NB4 (cell line): ENCODE data around the gene SEMA4G.

ENCODE experiments used
- DNase-seq: peaks from one replicate; pipeline ENCODE4 v3.0.0; 2010; ENCODE audit warnings: low read depth
- H3K4me3 ChIP-seq: one replicate; pipeline ENCODE4 v1.5.1; 2011; ENCODE audit warnings: mild to moderate bottlenecking, low read depth, low read length, moderate library complexity
- MAX ChIP-seq: IDR thresholded peaks from 2 replicates; pipeline ENCODE4 v1.6.1; 2011; ENCODE audit warnings: low read depth, low read length
- MYC ChIP-seq: IDR thresholded peaks from 2 replicates; pipeline ENCODE4 v1.6.1; 2011; ENCODE audit warnings: low read depth, low read length
- POLR2A ChIP-seq: IDR thresholded peaks from 2 replicates; pipeline ENCODE4 v1.6.1; 2011; ENCODE audit warnings: mild to moderate bottlenecking; ENCODE audit not compliant: insufficient read length; ENCODE audit errors: extremely low read depth
- TF ChIP-seq, protein P1 (sequence below): IDR thresholded peaks from one replicate; pipeline ENCODE4 v1.5.1; 2012; ENCODE audit warnings: low read depth, low read length

SEMA4G gene

DNA sequence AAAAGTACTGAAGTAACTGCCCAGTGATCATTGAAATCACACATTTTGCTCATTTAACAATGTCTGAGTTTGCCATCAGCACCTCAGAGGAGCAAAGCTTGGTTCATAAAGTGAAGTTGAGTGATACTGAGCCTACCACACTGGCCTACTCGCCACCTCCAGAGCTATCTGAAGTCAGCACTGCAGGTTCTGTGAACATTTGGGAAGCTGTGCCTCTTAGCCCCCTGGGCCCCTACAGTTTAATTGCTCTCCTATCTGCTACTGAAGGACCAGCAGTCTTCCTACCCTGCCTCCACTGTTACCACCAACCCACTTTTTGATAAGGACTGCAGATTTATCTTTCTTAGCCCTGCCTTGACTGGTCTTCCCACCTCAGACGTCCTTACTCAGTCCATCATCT, 2.0 kb upstream of the SEMA4G start:
- TF ChIP-seq MYC, result no peak
- TF ChIP-seq POLR2A, result no peak
- TF ChIP-seq, protein P1, sequence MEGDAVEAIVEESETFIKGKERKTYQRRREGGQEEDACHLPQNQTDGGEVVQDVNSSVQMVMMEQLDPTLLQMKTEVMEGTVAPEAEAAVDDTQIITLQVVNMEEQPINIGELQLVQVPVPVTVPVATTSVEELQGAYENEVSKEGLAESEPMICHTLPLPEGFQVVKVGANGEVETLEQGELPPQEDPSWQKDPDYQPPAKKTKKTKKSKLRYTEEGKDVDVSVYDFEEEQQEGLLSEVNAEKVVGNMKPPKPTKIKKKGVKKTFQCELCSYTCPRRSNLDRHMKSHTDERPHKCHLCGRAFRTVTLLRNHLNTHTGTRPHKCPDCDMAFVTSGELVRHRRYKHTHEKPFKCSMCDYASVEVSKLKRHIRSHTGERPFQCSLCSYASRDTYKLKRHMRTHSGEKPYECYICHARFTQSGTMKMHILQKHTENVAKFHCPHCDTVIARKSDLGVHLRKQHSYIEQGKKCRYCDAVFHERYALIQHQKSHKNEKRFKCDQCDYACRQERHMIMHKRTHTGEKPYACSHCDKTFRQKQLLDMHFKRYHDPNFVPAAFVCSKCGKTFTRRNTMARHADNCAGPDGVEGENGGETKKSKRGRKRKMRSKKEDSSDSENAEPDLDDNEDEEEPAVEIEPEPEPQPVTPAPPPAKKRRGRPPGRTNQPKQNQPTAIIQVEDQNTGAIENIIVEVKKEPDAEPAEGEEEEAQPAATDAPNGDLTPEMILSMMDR, result no peak
- no peak for TF ChIP-seq MAX
- no peak for DNase-seq
- H3K4me3 ChIP-seq, result no peak overlapping the region

- TF ChIP-seq, protein P1, result no peak
- TF ChIP-seq MYC (no peak), MAX (no peak), POLR2A (no peak)
- no peak for DNase-seq
Measured at GRCh38 chr10:100968062-100968736, 1.1 kb upstream of the SEMA4G start.

DNA sequence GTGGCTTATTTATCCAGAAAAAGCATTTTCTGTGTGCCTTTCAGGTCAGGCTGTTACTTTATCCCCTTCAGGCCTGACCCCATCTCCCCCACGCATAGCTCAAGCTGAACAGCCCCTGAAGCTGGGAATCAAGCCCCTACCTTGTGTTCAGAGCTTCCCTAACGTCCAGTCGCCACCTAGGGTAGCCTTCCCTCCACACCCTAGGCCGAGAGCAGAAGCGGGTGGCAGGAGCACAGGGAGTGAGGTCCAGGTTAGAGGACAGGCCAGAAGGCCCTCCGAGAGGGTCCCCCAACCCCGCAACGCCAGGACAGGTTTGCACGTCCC, 479 bp upstream of the SEMA4G start:
- TF ChIP-seq, protein P1, result no peak
- TF ChIP-seq MYC, result no peak
- no peak for TF ChIP-seq MAX
- TF ChIP-seq POLR2A, result no peak
- H3K4me3 ChIP-seq, result no peak overlapping the region

More at GRCh38 chr10:100968062-100968736, 1.1 kb upstream of the SEMA4G start:
- H3K4me3 ChIP-seq, result no peak overlapping the region

DNA sequence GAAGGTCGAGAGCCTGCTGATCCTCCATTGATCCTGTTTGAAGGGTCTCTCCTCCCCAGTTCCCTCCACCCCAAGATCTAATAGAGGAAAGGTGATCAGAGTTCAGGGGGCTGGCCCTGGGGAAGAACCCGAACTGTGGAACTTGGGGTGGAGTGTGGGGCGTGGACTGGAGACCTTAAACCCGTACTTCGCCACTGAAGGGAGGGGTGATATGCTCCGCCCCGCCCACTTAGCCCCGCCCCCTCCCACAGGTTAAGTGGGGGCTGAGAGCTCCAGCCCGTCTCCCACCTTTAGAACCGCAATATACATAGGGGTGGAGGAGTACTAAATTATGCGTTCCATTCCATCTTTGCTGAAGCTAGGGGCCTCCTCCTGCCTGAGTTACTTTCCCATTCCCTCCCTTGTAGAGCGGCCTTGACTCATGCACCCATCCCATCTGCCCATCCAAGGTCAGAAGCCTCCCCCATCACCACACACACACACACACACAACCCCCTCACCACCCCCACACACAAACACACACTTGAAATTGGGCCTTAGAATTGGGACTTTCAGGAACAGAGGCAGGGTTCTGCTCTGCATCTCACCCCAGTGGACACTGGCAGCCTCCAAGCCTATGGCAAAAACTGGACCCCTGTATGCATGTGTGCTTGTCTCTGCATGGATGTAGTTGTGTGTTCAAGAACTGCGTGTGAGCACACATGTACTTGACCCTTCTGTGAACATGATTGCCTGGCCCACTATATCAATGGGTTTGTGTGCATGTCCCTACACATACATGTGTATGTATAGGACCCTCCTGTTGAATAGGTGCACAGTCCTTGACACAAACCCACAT, 991 bp downstream of the SEMA4G start:
- DNase-seq, result no peak
- no peak overlapping the region for H3K4me3 ChIP-seq
- no peak for TF ChIP-seq POLR2A
- no peak for TF ChIP-seq MAX
- TF ChIP-seq MYC, result no peak
- TF ChIP-seq, protein P1, result no peak

More for the DNA sequence above, 479 bp upstream of the SEMA4G start:
- no peak for DNase-seq

DNA sequence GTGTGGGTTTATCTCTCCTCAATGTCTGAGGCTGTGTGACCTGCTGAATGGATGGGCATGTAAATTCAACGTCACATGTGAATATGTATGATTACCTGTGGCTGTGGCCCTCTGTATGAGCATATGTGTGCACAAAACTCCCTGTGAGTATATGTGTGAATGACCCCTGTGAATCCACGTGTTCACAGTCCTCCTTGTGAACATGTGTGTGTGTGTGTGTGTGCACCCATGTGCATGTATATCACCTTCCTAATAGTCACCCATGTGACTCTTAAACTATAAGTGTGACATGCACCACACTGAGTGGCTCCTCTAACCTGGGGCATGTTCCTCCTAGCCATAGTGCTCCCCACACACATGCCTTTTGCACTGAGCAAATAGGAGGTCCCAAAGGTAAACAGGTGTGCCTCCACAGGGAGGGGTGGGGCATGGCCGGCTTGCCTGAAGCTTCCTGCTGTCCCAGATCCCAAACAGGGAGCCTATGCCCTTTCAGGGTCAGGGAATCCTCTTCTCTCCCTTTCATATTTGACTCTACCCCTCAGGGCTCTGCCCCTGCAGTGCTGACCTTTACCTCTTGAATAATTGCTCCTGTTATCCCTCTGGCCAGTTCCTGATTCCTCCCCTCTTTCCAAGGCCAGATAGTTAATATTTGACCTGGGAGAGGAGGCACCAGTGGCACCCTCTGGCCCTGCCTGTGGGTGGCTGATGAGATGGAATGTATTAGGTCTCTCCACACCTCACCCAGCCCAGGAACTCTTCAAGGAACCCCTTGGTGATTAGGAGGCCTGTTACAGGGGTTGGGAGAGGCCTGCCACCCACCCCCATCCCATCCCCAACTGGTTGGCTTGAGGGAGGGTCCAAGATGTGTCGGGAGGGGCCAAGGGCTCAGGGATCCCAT, 1.9 kb downstream of the SEMA4G start:
- no peak overlapping the region for H3K4me3 ChIP-seq
- no peak for DNase-seq
- TF ChIP-seq MYC (no peak), POLR2A (no peak), MAX (no peak)
- TF ChIP-seq, protein P1, result no peak
